ENCODE measurements around the gene RECQL. TPM values are rescaled to one million over a fixed set of nuclear protein-coding genes. Genes with fewer than 3 reads are reported as not detected.

The RECQL gene
- total and polyA plus RNA-seq, 2 of the 4 experiments (the other 2 are of a cell fraction), result 29.4 to 67.0 TPM

- no TSS peak for BruUV-seq (replicated peaks)
Observed at GRCh38 chr12:21538061-21538653, 36.7 kb upstream of the RECQL start.

More at GRCh38 chr12:21538061-21538653, 36.7 kb upstream of the RECQL start:
- no peak overlapping the region for H2BK5ac ChIP-seq (ENCODE audit: low read depth, low read length, poor library complexity, severe bottlenecking)
- no peak overlapping the region for H4K91ac ChIP-seq (ENCODE audit: insufficient read depth, low read depth, low read length)
- H4K8ac ChIP-seq (ENCODE audit: low read depth in 2 of 2, low read length in 2 of 2), result no peak overlapping the region
- H3K4me3 ChIP-seq (ENCODE audit: insufficient read depth, low read depth, low read length), result no peak overlapping the region
- no peak overlapping the region for H4K5ac ChIP-seq (ENCODE audit: low read depth, low read length)
- ChIA-PET CTCF (no interaction called here), POLR2A (ENCODE audit: unreplicated experiment) (no interaction called here)
- intact Hi-C loops (cut with micrococcal nuclease) (no loop called here), dilution Hi-C loops (cut with HindIII; ENCODE audit: low sequenced_read_pairs, unreplicated experiment) (no loop called here), in situ Hi-C loops (cut with MboI; ENCODE audit: low sequenced_read_pairs) (no loop called here)
- H3K56ac ChIP-seq (ENCODE audit: extremely low read depth, insufficient read depth, low read length), result no peak overlapping the region
- no peak for TF ChIP-seq POLR2A (IDR thresholded peaks at IDR 0.05; ENCODE audit: low read depth, low read length)
- H3K9me3 ChIP-seq (ENCODE audit: control insufficient read depth, insufficient read depth, low read length), result no peaks in the 10 kb centered on the region
- no peak overlapping the region for H3K18ac ChIP-seq (ENCODE audit: low read depth, low read length)
- H3K27me3 ChIP-seq (ENCODE audit: control insufficient read depth, insufficient read depth, low read length), result peaks cover 4% of the 10 kb centered on the region
- no peak overlapping the region for H2BK15ac ChIP-seq (ENCODE audit: low read depth, low read length)
- H3K4me1 ChIP-seq (ENCODE audit: control insufficient read depth, insufficient read depth, low read length), result no peaks in the 10 kb centered on the region
- H3K14ac ChIP-seq (replicated peaks; ENCODE audit: low read depth, low read length), result no peak overlapping the region
- no peaks in the 10 kb centered on the region for H3K79me1 ChIP-seq (ENCODE audit: low read depth in 1 of 2, low read length in 2 of 2)
- no peak overlapping the region for H3K23ac ChIP-seq (ENCODE audit: low read depth, low read length)
- no peaks in the 10 kb centered on the region for H4K20me1 ChIP-seq (ENCODE audit: insufficient read depth, low read length)
- H3K9me1 ChIP-seq (ENCODE audit: insufficient read depth, low read length), result no peaks in the 10 kb centered on the region
- no peak overlapping the region for H2AK5ac ChIP-seq (ENCODE audit: low read depth, low read length)
- H2AFZ ChIP-seq (replicated peaks; ENCODE audit: low read length, poor library complexity), result no peak overlapping the region
- no peak overlapping the region for H3K4ac ChIP-seq (ENCODE audit: low read depth, low read length)
- no peak overlapping the region for H2BK20ac ChIP-seq (ENCODE audit: low read depth, low read length)
- no peak overlapping the region for H2AK9ac ChIP-seq (replicated peaks; ENCODE audit: low read depth, low read length, poor library complexity)
- no CpG with 5 or more reads among the region's 5 CpGs for WGBS, 2 experiments (ENCODE audit: extremely low coverage in 2 of 2, insufficient read length in 1 of 2)
- no peak overlapping the region for H2BK120ac ChIP-seq (ENCODE audit: low read depth, low read length)
- no peak overlapping the region for H3K9ac ChIP-seq (ENCODE audit: low read depth, low read length)
- H3K36me3 ChIP-seq (ENCODE audit: control insufficient read depth, insufficient read depth, low read length), result no peaks in the 10 kb centered on the region
- H3K27ac ChIP-seq (ENCODE audit: insufficient read depth, low read length), result no peak overlapping the region
- no peak for DNase-seq
- no peak overlapping the region for H3K4me2 ChIP-seq (ENCODE audit: low read depth, low read length)
- no peak for ATAC-seq (ENCODE audit: low read depth)
